Measurements from ENCODE around the gene ZNF222. TPM values are rescaled to one million over a fixed set of nuclear protein-coding genes. Genes with fewer than 3 reads are reported as not detected.
A peak's percentile ranks its signal among the peaks of the same experiment; 100 is the strongest.

Gene ZNF222
- total RNA-seq (1 to 10 TPM; 1.9 to 3.8 (median 2.4) TPM), polyA plus RNA-seq (1 to 10 TPM in 2 of 3 donors, under 1 TPM in 1; 0.60 to 2.1 (median 1.6) TPM)

DNA sequence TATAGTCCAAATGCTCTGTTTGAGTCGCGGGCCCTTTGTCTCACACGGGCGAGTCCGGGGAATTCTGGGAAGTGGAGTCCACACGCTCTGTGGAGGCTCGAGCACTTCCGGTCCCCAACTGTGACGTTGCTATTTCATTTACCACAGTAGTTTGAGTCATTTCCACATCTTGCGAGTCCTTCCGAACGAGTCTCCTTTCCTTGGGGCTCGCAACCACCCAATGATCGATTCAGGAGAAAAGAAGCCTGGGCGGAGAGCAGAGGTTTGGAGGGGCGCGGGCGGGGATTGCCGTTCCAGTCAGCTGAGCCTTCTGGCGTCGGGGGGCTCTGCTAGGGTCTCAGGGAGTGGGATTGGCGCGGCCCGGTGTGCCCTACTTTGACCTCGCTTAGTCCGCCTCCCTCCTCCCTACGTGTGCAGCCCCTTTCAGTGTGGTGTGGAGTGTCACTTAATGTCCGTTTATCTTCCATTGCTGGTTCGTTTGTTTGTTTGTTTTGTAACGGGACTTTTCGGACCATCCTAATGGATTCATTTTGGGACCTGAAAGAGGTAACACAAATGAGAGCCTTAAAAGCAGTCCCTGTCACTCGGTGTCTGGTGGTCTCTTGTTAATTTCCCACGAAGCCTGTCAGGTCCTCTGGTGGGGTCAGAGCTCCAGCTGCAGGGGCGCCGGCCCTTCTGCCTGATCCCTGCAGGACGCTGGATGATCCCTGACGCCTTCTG is at the start of gene ZNF222:
TSS of gene ZNF222 (plus strand) at position 163 of the 720 bp plus-strand sequence. CDS start at position 221, 58 bp downstream.
- Histone ChIP-seq H3K36me3 (peaks cover 17 to 38% (median 34%) of the 10 kb centered on the region in 4 donors), H3K27me3 (no peaks in the 10 kb centered on the region), H3K4me3 (peak within 1 kb of the TSS; percentile 60 to 76 (median 69)), H3K9me3 (peaks cover 0 to 14% (median 7%) of the 10 kb centered on the region in 4 donors), H3K27ac (peak within 1 kb of the TSS; percentile 50 to 69 (median 56)), H3K4me1 (peaks cover 0 to 11% (median 7%) of the 10 kb centered on the region in 4 donors)
- peak; percentile 88 for DNase-seq
- WGBS, 2 donors, result 1 to 3% methylated on average over 37 of the region's 37 CpGs
- intact Hi-C loops (cut with DNase I), result no loop called here
- no peak for TF ChIP-seq EP300 (IDR thresholded peaks at IDR 0.05)
- TF ChIP-seq, protein P1, sequence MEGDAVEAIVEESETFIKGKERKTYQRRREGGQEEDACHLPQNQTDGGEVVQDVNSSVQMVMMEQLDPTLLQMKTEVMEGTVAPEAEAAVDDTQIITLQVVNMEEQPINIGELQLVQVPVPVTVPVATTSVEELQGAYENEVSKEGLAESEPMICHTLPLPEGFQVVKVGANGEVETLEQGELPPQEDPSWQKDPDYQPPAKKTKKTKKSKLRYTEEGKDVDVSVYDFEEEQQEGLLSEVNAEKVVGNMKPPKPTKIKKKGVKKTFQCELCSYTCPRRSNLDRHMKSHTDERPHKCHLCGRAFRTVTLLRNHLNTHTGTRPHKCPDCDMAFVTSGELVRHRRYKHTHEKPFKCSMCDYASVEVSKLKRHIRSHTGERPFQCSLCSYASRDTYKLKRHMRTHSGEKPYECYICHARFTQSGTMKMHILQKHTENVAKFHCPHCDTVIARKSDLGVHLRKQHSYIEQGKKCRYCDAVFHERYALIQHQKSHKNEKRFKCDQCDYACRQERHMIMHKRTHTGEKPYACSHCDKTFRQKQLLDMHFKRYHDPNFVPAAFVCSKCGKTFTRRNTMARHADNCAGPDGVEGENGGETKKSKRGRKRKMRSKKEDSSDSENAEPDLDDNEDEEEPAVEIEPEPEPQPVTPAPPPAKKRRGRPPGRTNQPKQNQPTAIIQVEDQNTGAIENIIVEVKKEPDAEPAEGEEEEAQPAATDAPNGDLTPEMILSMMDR (IDR thresholded peaks at IDR 0.05), result no peak
- no peak for TF ChIP-seq POLR2A (IDR thresholded peaks at IDR 0.05)
- TF ChIP-seq POLR2AphosphoS5 (IDR thresholded peaks at IDR 0.05), result peak in 2 of 4 donors; percentile 19 to 52

DNA sequence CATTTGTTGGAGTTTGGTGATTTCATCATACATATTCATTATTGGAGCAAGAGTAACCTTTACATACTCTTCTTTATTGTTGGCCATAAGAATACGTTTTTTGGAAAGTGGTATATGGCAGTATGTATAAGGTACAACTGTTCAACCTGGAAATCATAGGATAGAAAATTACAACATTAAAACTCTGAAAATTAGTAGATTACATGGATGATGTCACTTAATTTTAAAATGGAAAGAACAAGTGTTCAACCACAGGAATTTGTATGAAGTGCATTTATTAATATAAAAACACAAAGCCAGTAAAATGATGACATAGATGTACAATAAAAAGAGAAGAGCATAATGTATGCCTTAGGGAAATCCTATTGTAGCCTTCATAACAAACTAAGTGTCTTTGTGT is 48.4 kb upstream of the ZNF222 start:
- H3K4me1 ChIP-seq, result no peaks in the 10 kb centered on the region
- H3K9me3 ChIP-seq, result peaks cover 11 to 56% (median 42%) of the 10 kb centered on the region in 4 donors
- H3K27ac ChIP-seq, result no peak overlapping the region
- no peaks in the 10 kb centered on the region for H3K27me3 ChIP-seq
- 74 to 95% methylated on average over 1 of the region's 1 CpG for WGBS, 2 donors
- no peak overlapping the region for H3K4me3 ChIP-seq
- H3K36me3 ChIP-seq, result no peaks in the 10 kb centered on the region
- intact Hi-C loops (cut with DNase I), result no loop called here
- no peak for DNase-seq
- TF ChIP-seq POLR2AphosphoS5 (IDR thresholded peaks at IDR 0.05) (no peak), POLR2A (IDR thresholded peaks at IDR 0.05) (no peak), EP300 (IDR thresholded peaks at IDR 0.05) (no peak)
- TF ChIP-seq, protein P1 (IDR thresholded peaks at IDR 0.05), result no peak

DNA sequence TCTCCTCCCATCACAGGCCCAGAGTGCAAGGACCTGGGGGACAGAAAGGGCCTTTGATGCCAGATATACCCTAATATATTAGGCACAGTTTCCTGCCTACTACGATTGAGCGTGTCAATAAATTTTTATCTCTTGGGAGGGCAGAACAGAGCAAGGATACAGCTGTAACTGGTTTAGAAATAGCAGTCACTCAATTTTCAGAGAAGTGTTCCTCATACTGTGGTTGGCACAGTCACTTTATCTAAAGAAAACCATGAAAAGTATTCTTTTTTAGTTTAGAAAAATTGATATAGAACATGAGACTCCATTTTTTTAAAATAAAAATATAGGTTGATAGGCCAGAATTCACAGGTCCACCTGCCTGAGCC is 41.7 kb upstream of the ZNF222 start:
- no peak for DNase-seq
- intact Hi-C loops (cut with DNase I), result loop anchor here (5.0 kb wide), 2 partner anchors 46 to 129 kb away; partner anchors contain the start of genes ZNF225 and ZNF45
- no peaks in the 10 kb centered on the region for H3K27me3 ChIP-seq
- H3K9me3 ChIP-seq, result peaks cover 0 to 9% (median 6%) of the 10 kb centered on the region in 4 donors
- peak overlapping the region; percentile 67 to 80 (median 72) for H3K4me3 ChIP-seq
- H3K36me3 ChIP-seq, result peaks cover 0 to 4% (median 0%) of the 10 kb centered on the region in 4 donors
- H3K27ac ChIP-seq, result peak overlapping the region; percentile 78 to 83 (median 83)
- 69 to 79% methylated on average over 2 of the region's 2 CpGs for WGBS, 2 donors
- TF ChIP-seq POLR2A (IDR thresholded peaks at IDR 0.05) (no peak), EP300 (IDR thresholded peaks at IDR 0.05) (no peak), POLR2AphosphoS5 (IDR thresholded peaks at IDR 0.05) (no peak)
- TF ChIP-seq, protein P1 (IDR thresholded peaks at IDR 0.05), result no peak
- H3K4me1 ChIP-seq, result peaks cover 0 to 16% (median 6%) of the 10 kb centered on the region in 4 donors

DNA sequence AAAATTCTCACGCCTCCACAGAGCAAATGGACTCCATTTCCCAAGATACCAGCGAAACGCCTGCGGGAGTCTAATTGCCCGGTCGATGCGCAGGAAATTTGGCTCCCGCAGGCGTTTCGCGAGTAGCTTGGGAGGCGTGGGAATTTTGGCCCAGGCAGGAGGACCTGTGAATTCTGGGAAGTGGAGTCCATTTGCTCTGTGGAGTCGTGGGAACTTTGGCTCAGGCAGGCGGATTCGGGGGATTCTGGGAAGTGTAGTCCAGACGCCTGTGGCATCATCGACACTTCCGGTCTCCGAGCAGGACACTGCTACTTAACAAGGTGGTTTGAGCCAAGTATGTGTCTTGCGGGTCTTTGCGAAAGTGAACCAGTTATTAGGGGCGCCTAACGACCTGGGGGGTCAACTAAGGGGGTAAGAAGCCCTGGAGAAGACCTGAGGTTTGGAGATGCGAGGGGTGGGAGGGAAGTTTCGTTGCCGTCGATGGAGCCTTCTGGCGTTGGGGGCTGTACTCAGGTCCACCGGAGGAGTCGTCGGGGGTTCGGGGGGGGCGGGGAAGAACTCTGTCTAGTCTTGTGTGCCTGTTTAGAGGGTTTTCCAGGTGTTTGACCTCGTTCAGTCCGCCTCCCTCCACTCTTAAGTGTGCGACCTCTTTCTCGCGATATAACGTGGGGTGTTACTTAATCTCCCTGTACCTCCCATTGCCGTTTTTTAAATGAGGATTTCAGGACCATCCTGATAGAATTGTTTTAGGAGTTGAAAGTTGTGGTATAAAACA is 41.1 kb upstream of the ZNF222 start, which contains the start of gene ZNF155:
TSS of gene ZNF155 (plus strand) at position 277 of the 775 bp plus-strand sequence. CDS start 4,356 bp downstream, outside the sequence.
- TF ChIP-seq POLR2AphosphoS5 (IDR thresholded peaks at IDR 0.05) (peak; percentile 38 to 82 (median 66)), EP300 (IDR thresholded peaks at IDR 0.05) (no peak), POLR2A (IDR thresholded peaks at IDR 0.05) (no peak)
- TF ChIP-seq, protein P1 (IDR thresholded peaks at IDR 0.05), result no peak
- Histone ChIP-seq H3K27ac (peak within 1 kb of the TSS; percentile 78 to 83 (median 83)), H3K9me3 (peaks cover 0 to 9% (median 5%) of the 10 kb centered on the region in 4 donors), H3K4me1 (peaks cover 0 to 16% (median 6%) of the 10 kb centered on the region in 4 donors), H3K4me3 (peak within 1 kb of the TSS; percentile 67 to 80 (median 72)), H3K27me3 (no peaks in the 10 kb centered on the region), H3K36me3 (peaks cover 0 to 10% (median 3%) of the 10 kb centered on the region in 4 donors)
- DNase-seq, result peak; percentile 97
- intact Hi-C loops (cut with DNase I), result loop anchor here (2.0 to 5.0 kb wide), 3 partner anchors 19 to 128 kb away; partner anchors contain the start of genes ZNF225, ZNF230 and ZNF45
- WGBS, 2 donors, result 1% methylated on average over 40 of the region's 40 CpGs
